Small intestine (tissue), 7 donors: ENCODE data around the gene C2orf74. TPM values are rescaled to one million over a fixed set of nuclear protein-coding genes. Genes with fewer than 3 reads are reported as not detected.
A peak's percentile ranks its signal among the peaks of the same experiment; 100 is the strongest.
"Not testable (repeated sequence)": the region's sequence is repeated elsewhere in the genome, so short reads cannot be mapped to it uniquely, and the experiment has no call there.

Experiments
- DNase-seq, 2 donors: peaks; one replicate each; pipeline versions ENCODE4 v3.0.0 to v3.0.0-alpha.2; 2013
- FAIRE-seq: peaks from 2 replicates; lab custom pipeline; 2012; peaks lifted over from hg19 to GRCh38; lab: Jason Lieb, UNC
- H3K27ac ChIP-seq, 3 donors: one replicate each; pipeline ENCODE4 v1.5.1; 2013; ENCODE audit warnings: low read length in 2 of 3, mild to moderate bottlenecking in 2 of 3, control low read depth in 1 of 3, inconsistent platforms in 1 of 3, low read depth in 1 of 3, moderate library complexity in 1 of 3
- H3K27me3 ChIP-seq, 3 donors: one replicate each; pipeline ENCODE4 v1.6.1; 2013; ENCODE audit warnings: low read length in 3 of 3, inconsistent platforms in 1 of 3; ENCODE audit not compliant: control insufficient read depth in 3 of 3, insufficient read depth in 3 of 3
- H3K36me3 ChIP-seq, 3 donors: one replicate each; pipeline ENCODE4 v1.6.1; 2013; ENCODE audit warnings: low read length in 3 of 3, inconsistent platforms in 1 of 3, low read depth in 1 of 3, mild to moderate bottlenecking in 1 of 3, moderate library complexity in 1 of 3; ENCODE audit not compliant: control insufficient read depth in 3 of 3, insufficient read depth in 2 of 3
- H3K4me1 ChIP-seq, 3 donors: one replicate each; pipeline ENCODE4 v1.6.1; 2013; ENCODE audit warnings: low read length in 2 of 3, inconsistent platforms in 1 of 3, low read depth in 1 of 3, mild to moderate bottlenecking in 1 of 3, moderate library complexity in 1 of 3; ENCODE audit not compliant: control insufficient read depth in 3 of 3, insufficient read depth in 2 of 3
- H3K4me3 ChIP-seq, 3 donors: one replicate each; pipeline ENCODE4 v1.5.1; 2013; ENCODE audit warnings: low read length in 3 of 3, control low read depth in 1 of 3, inconsistent platforms in 1 of 3, low read depth in 1 of 3, mild to moderate bottlenecking in 1 of 3, moderate library complexity in 1 of 3
- H3K9me3 ChIP-seq, 2 donors: one replicate each; pipeline ENCODE4 v1.6.1; 2013; ENCODE audit warnings: low read depth in 1 of 2, low read length in 1 of 2; ENCODE audit not compliant: control insufficient read depth in 2 of 2, insufficient read depth in 1 of 2
- WGBS, 3 donors: extraction: QIAGEN DNeasy Blood & Tissue Kit; methylation state at CpG; one replicate each; pipeline ENCODE4 v1.1.7; 2013; 5-methylcytosine and 5-hydroxymethylcytosine counted together
- polyA plus RNA-seq, 4 donors: library from polyadenylated mRNA; stranded (reverse) in 3 of 4; unstranded in 1 of 4; fragments of 200-250 nt in 3 of 4; fragments of 120-200 nt in 1 of 4; gene quantifications; one replicate each; pipeline versions ENCODE4 v1.2.1 to v1.2.3, GENCODE V29; 2013
- donor health status: healthy with polysubstance abuse.
- donor health status: control.
- donor health status: control.
- donor health status: Bipolar disorder and iron deficiency.
- donor health status: healthy.

C2orf74 gene
- polyA plus RNA-seq, 4 donors, result 2.2 to 21.6 (median 7.5) TPM

GRCh38 chr2:61135510-61135909, 26.5 kb upstream of the C2orf74 start:
- WGBS, 3 donors, result 10 to 19% (median 11%) methylated on average over 3 of the region's 3 CpGs
- FAIRE-seq, result no peak
- H3K27me3 ChIP-seq, result no peaks in the 10 kb centered on the region
- no peaks in the 10 kb centered on the region for H3K4me1 ChIP-seq
- H3K27ac ChIP-seq, result no peak overlapping the region
- DNase-seq, result peak; percentile 33 to 39
- no peak overlapping the region for H3K4me3 ChIP-seq
- no peaks in the 10 kb centered on the region for H3K9me3 ChIP-seq
- no peaks in the 10 kb centered on the region for H3K36me3 ChIP-seq

GRCh38 chr2:61138859-61139258, 23.1 kb upstream of the C2orf74 start:
- DNase-seq (no peak), FAIRE-seq (no peak)
- 78 to 91% (median 89%) methylated on average over 4 of the region's 4 CpGs for WGBS, 3 donors
- Histone ChIP-seq H3K4me3 (no peak overlapping the region), H3K9me3 (no peaks in the 10 kb centered on the region), H3K27ac (no peak overlapping the region), H3K27me3 (no peaks in the 10 kb centered on the region), H3K36me3 (peaks cover 0 to 3% (median 0%) of the 10 kb centered on the region in 3 donors), H3K4me1 (no peaks in the 10 kb centered on the region)

DNA sequence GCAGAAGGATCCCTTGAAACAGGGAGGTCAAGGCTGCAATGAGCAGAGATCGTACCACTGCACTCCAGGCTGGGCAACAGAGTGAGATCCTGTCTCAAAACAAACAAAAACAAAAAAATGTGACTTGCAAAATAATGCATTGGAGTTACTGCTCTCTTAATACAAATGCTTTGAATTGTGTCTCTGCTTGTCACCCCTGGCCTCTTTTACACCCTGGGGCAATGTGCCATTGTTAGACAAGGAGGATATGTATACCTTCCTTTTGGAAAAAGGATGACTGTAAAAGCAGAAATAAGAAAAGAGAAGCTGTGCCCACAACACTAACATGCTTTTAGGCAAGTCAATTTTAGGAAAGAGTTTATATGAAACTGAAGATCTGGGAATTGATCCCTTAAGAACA, 20.8 kb upstream of the C2orf74 start:
- Histone ChIP-seq H3K4me1 (no peaks in the 10 kb centered on the region), H3K4me3 (no peak overlapping the region), H3K36me3 (peaks cover 0 to 3% (median 0%) of the 10 kb centered on the region in 3 donors), H3K9me3 (no peaks in the 10 kb centered on the region), H3K27ac (no peak overlapping the region), H3K27me3 (no peaks in the 10 kb centered on the region)
- no peak for DNase-seq
- no peak for FAIRE-seq
- 86 to 100% (median 95%) methylated on average over 1 of the region's 1 CpG for WGBS, 3 donors

DNA sequence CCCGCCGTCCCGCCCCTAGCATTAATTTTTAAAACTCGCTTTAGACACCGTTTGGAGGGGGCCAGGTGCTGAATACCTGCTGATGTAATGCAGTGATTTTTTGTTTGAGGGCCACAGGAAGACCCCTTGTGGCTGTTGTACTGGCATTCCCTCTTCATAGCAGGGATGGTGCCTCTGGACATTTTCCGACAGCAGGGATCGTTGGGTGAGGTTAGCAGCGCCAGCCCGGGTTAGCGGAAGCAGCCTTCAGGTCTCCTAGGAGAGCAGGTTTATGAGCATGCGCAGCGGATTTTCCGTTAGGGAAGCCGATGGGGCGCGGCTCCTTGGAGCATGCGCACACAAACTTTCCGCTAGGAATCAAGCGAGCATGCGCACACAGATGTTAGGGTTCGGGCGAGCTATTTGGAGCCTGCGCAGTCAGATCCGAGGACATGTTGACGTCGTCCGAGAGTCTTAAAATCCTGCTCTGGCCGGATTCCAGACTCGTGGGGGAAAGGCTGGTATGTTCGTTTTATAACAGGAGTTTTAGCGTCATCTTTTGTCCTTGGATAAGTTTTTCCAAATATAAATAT, 17.2 kb upstream of the C2orf74 start:
- H3K36me3 ChIP-seq, result peaks cover 0 to 10% (median 0%) of the 10 kb centered on the region in 3 donors
- DNase-seq (peak; percentile 83 to 99), FAIRE-seq (no peak)
- 6 to 27% (median 23%) methylated on average over 31 of the region's 31 CpGs for WGBS, 3 donors
- H3K4me3 ChIP-seq, result peak overlapping the region; percentile 38 to 81 (median 52)
- H3K4me1 ChIP-seq, result no peaks in the 10 kb centered on the region
- no peaks in the 10 kb centered on the region for H3K27me3 ChIP-seq
- H3K9me3 ChIP-seq, result no peaks in the 10 kb centered on the region
- peak overlapping the region in 2 of 3 donors; percentile 76 to 90 for H3K27ac ChIP-seq

GRCh38 chr2:61145990-61146389, 16.0 kb upstream of the C2orf74 start:
- FAIRE-seq, result no peak
- Histone ChIP-seq H3K4me3 (no peak overlapping the region), H3K27me3 (no peaks in the 10 kb centered on the region), H3K9me3 (no peaks in the 10 kb centered on the region), H3K27ac (no peak overlapping the region), H3K36me3 (peaks cover 0 to 17% (median 0%) of the 10 kb centered on the region in 3 donors), H3K4me1 (no peaks in the 10 kb centered on the region)
- no peak for DNase-seq
- WGBS, 3 donors, result 95 to 100% (median 98%) methylated on average over 2 of the region's 2 CpGs

DNA sequence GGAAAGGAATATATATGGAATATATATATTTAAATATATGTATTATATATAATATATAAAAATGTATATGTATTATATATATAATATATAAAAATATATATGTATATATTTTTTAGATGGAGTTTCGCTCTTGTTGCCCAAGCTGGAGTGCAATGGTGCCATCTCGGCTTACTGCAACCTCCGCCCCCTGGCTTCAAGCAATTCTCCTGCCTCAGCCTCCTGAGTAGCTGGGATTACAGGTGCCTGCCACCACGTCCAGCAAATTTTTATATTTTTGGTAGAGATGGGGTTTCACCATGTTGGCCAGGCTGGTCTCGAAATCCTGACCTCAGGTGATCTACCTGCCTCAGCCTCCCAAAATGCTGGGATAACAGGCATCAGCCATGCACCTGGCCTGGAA, 13.9 kb upstream of the C2orf74 start:
- not testable (repeated sequence) for H3K27me3 ChIP-seq, FAIRE-seq, H3K4me3 ChIP-seq, H3K9me3 ChIP-seq, DNase-seq, H3K27ac ChIP-seq, H3K4me1 ChIP-seq
- H3K36me3 ChIP-seq, result peaks cover 0 to 17% (median 0%) of the 10 kb centered on the region in 3 donors
- 93 to 96% (median 95%) methylated on average over 5 of the region's 5 CpGs for WGBS, 3 donors

DNA sequence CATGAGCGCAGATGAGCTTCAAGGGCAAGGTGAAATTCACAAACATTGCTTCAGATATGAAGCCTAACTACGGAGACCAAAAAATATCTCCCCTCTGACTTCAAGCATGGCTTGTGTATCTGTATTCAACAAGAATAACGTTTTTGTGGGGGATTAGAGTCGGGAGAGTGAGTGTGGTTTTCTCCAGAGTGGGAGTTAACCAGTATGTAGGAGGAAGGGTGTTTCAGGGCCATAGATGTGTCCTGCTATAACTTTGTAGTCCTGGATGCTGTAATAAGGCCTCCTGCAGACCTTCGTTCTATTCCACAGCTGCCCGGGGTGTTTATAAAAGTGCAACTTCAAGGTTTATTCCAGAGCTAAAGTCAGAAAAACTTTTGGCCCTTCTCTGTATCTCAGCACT, 12.9 kb upstream of the C2orf74 start:
- 83 to 90% (median 89%) methylated on average over 6 of the region's 6 CpGs for WGBS, 3 donors
- no peak for FAIRE-seq
- Histone ChIP-seq H3K9me3 (no peaks in the 10 kb centered on the region), H3K36me3 (peaks cover 0 to 15% (median 0%) of the 10 kb centered on the region in 3 donors), H3K4me3 (no peak overlapping the region), H3K4me1 (no peaks in the 10 kb centered on the region), H3K27me3 (no peaks in the 10 kb centered on the region), H3K27ac (no peak overlapping the region)
- no peak for DNase-seq

DNA sequence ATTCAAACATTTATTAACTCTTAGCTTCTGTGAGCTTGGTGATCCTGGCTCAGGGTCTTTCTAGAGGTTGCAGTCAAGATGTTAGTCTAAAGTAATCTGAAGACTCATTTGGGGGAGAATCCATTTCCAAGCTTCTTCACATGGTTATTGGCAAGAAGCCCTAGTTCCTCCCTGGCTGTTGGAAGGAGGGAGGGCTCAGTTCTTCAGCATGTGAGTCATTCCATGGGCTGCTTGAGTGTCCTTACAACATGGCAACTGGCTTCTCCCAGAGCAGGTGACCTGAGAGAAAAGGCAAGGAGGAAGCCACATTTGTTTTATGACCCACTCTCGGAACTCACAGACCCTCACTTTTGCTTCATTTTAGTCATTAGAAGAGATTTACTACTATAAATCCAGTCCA, 10.6 kb upstream of the C2orf74 start:
- FAIRE-seq (no peak), DNase-seq (no peak)
- WGBS, 3 donors, result 92 to 98% (median 95%) methylated on average over 1 of the region's 1 CpG
- Histone ChIP-seq H3K4me3 (no peak overlapping the region), H3K27ac (no peak overlapping the region), H3K27me3 (no peaks in the 10 kb centered on the region), H3K36me3 (peaks cover 0 to 16% (median 0%) of the 10 kb centered on the region in 3 donors), H3K4me1 (no peaks in the 10 kb centered on the region), H3K9me3 (no peaks in the 10 kb centered on the region)
